NCI-H2171 (cell line): ENCODE results near the gene FRAS1.
"Not testable (repeated sequence)": the region's sequence is repeated elsewhere in the genome, so short reads cannot be mapped to it uniquely, and the experiment has no call there.

Experiments
- DNase-seq: peaks from one replicate; lab custom pipeline; 2025; lab: John Stamatoyannopoulos, UW

The FRAS1 gene

GRCh38 chr4:78517050-78517652 is 460.0 kb downstream of the FRAS1 start:
- DNase-seq: no peak

- DNase-seq: no peak
These were observed 461.4 kb downstream of the FRAS1 start for GRCh38 chr4:78518561-78518960.

- DNase-seq: no peak
These were observed 462.8 kb downstream of the FRAS1 start for GRCh38 chr4:78519962-78520361.

GRCh38 chr4:78520808-78521226 is 463.7 kb downstream of the FRAS1 start:
- DNase-seq: no peak

GRCh38 chr4:78524009-78524408 is 466.9 kb downstream of the FRAS1 start:
- no peak for DNase-seq

- no peak for DNase-seq
These were observed 468.4 kb downstream of the FRAS1 start for GRCh38 chr4:78525559-78525958.

GRCh38 chr4:78527103-78527502 is 470.0 kb downstream of the FRAS1 start:
- no peak for DNase-seq

GRCh38 chr4:78527555-78527954 is 470.4 kb downstream of the FRAS1 start:
- DNase-seq: no peak

GRCh38 chr4:78528327-78528726 is 471.2 kb downstream of the FRAS1 start:
- no peak for DNase-seq

- no peak for DNase-seq
These were observed 472.6 kb downstream of the FRAS1 start for GRCh38 chr4:78529569-78530209.

- no peak for DNase-seq
These were observed 474.9 kb downstream of the FRAS1 start for GRCh38 chr4:78532046-78532445.

GRCh38 chr4:78533854-78534253 is 476.7 kb downstream of the FRAS1 start:
- DNase-seq: no peak

GRCh38 chr4:78534286-78534955 is 477.3 kb downstream of the FRAS1 start:
- no peak for DNase-seq

GRCh38 chr4:78542373-78542772 is 485.2 kb downstream of the FRAS1 start:
- DNase-seq: no peak

- DNase-seq: no peak
These were observed 486.5 kb downstream of the FRAS1 start for GRCh38 chr4:78543424-78544125.

- DNase-seq: no peak
These were observed 487.6 kb downstream of the FRAS1 start for GRCh38 chr4:78544678-78545077.

GRCh38 chr4:78545275-78546246 is 488.4 kb downstream of the FRAS1 start:
- DNase-seq: no peak

GRCh38 chr4:78547899-78548298 is 490.8 kb downstream of the FRAS1 start:
- not testable (repeated sequence) for DNase-seq

- DNase-seq: not testable (repeated sequence)
These were observed 491.8 kb downstream of the FRAS1 start for GRCh38 chr4:78548889-78549288.

- no peak for DNase-seq
These were observed 494.6 kb downstream of the FRAS1 start, which contains the start of gene ANXA3 for GRCh38 chr4:78551420-78552351. ANXA3 (plus strand) TSS chr4:78551770; CDS start chr4:78554474, 2,704 bp downstream.
